Activated CD8-positive, alpha-beta T cell treated with anti-CD3 and anti-CD28 coated beads for 36 hours (primary cell): ENCODE results near the gene NHLRC2. TPM values are rescaled to one million over a fixed set of nuclear protein-coding genes. Genes with fewer than 3 reads are reported as not detected.
"Not testable (repeated sequence)": the region's sequence is repeated elsewhere in the genome, so short reads cannot be mapped to it uniquely, and the experiment has no call there.

ENCODE experiments used
- ATAC-seq: fragments of 200-7000 bp; cut with Tn5 transposase; one replicate; pipeline ENCODE4 v1.10.0; 2021; ENCODE audit warnings: mild to moderate bottlenecking, moderate library complexity
- CTCF ChIA-PET: fragments of 350-600 bp; sonication (Branson Sonifier 250); formaldehyde crosslinking; loops from one replicate; lab custom pipeline; 2021; ENCODE audit warnings: antibody characterized with exemption; lab: Charles Lee
- POLR2A ChIA-PET: fragments of 350-600 bp; sonication (Branson Sonifier 250); formaldehyde crosslinking; loops from one replicate; lab custom pipeline; 2021; ENCODE audit warnings: antibody characterized with exemption; lab: Charles Lee
- DNase-seq: peaks from one replicate; pipeline ENCODE4 v3.0.0-alpha.2; 2020
- H3K27ac Mint-ChIP-seq: one replicate; pipeline ENCODE4 v1.8.0; 2021; ENCODE audit warnings: mild to moderate bottlenecking, mixed read lengths
- H3K27me3 Mint-ChIP-seq: one replicate; pipeline ENCODE4 v1.8.0; 2021; ENCODE audit warnings: mixed read lengths
- H3K36me3 Mint-ChIP-seq: one replicate; pipeline ENCODE4 v1.8.0; 2021; ENCODE audit warnings: low read depth, mixed read lengths
- H3K4me1 Mint-ChIP-seq: one replicate; pipeline ENCODE4 v1.8.0; 2021; ENCODE audit warnings: low read depth, mixed read lengths
- H3K4me3 Mint-ChIP-seq: one replicate; pipeline ENCODE4 v1.8.0; 2021; ENCODE audit warnings: mild to moderate bottlenecking, moderate library complexity, mixed read lengths
- H3K9me3 Mint-ChIP-seq: one replicate; pipeline ENCODE4 v1.8.0; 2021; ENCODE audit warnings: mixed read lengths
- intact Hi-C: fragments of 100-400 bp; cut with micrococcal nuclease; formaldehyde crosslinking; loops from one replicate; pipeline ENCODE4 v1.10.0; 2022
- total RNA-seq, 2 experiments: library from RNA; stranded (reverse); gene quantifications; one replicate each; pipeline ENCODE4 v1.2.3, GENCODE V29; 2021
- TF ChIP-seq, protein P1 (sequence below): fragments of 200-600 bp; IDR thresholded peaks from one replicate; pipeline ENCODE4 v1.8.0; 2022; ENCODE audit warnings: antibody characterized with exemption, mild to moderate bottlenecking

Gene NHLRC2, protein sequence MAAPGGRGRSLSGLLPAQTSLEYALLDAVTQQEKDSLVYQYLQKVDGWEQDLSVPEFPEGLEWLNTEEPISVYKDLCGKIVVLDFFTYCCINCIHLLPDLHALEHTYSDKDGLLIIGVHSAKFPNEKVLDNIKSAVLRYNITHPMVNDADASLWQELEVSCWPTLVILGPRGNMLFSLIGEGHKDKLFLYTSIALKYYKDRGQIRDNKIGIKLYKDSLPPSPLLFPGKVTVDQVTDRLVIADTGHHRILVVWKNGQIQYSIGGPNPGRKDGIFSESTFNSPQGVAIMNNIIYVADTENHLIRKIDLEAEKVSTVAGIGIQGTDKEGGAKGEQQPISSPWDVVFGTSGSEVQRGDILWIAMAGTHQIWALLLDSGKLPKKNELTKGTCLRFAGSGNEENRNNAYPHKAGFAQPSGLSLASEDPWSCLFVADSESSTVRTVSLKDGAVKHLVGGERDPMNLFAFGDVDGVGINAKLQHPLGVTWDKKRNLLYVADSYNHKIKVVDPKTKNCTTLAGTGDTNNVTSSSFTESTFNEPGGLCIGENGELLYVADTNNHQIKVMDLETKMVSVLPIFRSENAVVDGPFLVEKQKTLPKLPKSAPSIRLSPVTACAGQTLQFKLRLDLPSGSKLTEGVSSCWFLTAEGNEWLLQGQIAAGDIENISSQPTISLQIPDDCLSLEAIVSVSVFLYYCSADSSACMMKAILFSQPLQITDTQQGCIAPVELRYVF
- 10 to 100 TPM; 23.0 to 23.9 TPM for total RNA-seq

DNA sequence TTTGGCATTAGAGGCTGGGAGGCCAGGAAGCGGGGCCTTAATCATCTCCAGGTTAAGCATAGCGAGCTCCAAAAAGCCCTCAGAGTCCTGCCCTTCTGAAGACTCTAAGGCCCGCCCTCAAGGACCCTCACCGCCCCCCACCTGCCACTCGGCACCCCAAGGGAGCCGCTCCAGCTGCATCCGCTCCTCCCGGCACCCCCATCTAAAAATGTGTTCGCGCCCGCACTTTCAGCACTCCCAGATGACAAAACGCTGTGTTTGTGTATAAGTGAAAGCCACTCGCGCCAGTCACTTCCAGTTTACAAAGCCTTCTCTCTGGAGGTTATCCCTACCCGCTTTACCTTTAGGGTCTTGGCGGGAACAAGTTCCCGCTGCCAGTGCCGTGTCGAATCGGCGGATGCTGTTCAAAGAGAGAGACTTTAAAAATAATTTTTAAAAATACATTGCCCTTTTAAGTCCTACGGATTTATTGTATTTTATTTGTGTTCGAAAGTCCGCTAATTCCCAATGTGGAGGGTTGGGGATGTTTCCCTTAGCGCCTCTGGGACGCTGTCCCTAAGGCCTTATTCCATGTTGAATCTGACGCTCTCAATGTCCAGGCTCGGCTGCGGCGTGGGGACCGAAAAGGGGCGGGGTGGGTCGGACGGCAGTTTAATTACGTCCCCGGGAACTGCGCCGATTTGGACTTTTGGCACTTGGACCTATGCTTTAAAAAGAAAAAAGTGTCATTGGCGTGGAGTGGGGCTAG lies at the start of gene NHLRC2, which contains the start of gene DCLRE1A:
Gene NHLRC2, plus strand, starts transcription at position 649 of the 748 bp plus-strand sequence. CDS start 212 bp downstream, outside the sequence.
Gene DCLRE1A, minus strand, starts transcription at position 70 of the 748 bp plus-strand sequence. CDS start 900 bp downstream, outside the sequence.
- Mint-ChIP-seq H3K27ac (peak within 1 kb of the TSS; percentile 92), H3K4me3 (peak within 1 kb of the TSS; percentile 90), H3K4me1 (peaks cover 46% of the 10 kb centered on the region), H3K9me3 (no peaks in the 10 kb centered on the region), H3K36me3 (peaks cover 29% of the 10 kb centered on the region), H3K27me3 (no peaks in the 10 kb centered on the region)
- TF ChIP-seq, protein P1, sequence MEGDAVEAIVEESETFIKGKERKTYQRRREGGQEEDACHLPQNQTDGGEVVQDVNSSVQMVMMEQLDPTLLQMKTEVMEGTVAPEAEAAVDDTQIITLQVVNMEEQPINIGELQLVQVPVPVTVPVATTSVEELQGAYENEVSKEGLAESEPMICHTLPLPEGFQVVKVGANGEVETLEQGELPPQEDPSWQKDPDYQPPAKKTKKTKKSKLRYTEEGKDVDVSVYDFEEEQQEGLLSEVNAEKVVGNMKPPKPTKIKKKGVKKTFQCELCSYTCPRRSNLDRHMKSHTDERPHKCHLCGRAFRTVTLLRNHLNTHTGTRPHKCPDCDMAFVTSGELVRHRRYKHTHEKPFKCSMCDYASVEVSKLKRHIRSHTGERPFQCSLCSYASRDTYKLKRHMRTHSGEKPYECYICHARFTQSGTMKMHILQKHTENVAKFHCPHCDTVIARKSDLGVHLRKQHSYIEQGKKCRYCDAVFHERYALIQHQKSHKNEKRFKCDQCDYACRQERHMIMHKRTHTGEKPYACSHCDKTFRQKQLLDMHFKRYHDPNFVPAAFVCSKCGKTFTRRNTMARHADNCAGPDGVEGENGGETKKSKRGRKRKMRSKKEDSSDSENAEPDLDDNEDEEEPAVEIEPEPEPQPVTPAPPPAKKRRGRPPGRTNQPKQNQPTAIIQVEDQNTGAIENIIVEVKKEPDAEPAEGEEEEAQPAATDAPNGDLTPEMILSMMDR, result no peak
- ChIA-PET POLR2A (interaction anchor here (0.9 kb wide), 1 partner anchor 192 kb away, joined by 3 read pairs; no protein-coding TSS in a partner anchor), CTCF (interaction anchor here (1.1 to 1.3 kb wide), 2 partner anchors 20 to 224 kb away, joined by 3 read pairs; no protein-coding TSS in a partner anchor)
- intact Hi-C loops, result loop anchor here (10.0 kb wide), 2 partner anchors 169 to 191 kb away; partner anchors contain the start of gene ADRB1
- ATAC-seq (peak; percentile 53), DNase-seq (peak; percentile 75)

DNA sequence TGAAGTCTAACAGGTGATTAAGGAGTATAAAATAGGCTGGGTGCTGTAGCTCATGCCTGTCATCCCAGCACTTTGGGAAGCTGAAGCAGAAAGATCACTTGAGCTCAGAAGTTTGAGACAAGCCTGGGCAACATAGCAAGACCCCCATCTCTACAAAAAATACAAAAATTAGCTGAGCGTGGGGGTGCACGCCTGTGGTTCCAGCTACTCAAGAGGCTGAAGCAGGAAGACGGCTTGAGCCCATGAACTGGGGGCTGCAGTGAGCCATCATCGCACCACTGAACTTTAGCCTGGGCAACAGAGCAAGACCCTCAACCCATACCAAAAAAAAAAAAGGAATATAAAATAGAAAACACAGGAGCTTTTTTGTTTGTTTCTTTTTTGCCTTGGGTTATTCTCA lies 48.0 kb upstream of the NHLRC2 start:
- Mint-ChIP-seq H3K4me3 (no peak overlapping the region), H3K36me3 (no peaks in the 10 kb centered on the region), H3K27me3 (peaks cover 19% of the 10 kb centered on the region), H3K9me3 (no peaks in the 10 kb centered on the region), H3K27ac (no peak overlapping the region), H3K4me1 (no peaks in the 10 kb centered on the region)
- intact Hi-C loops, result no loop called here
- CTCF ChIA-PET, result interaction anchor here (0.9 to 9.2 kb wide), 3 partner anchors 8 to 296 kb away, joined by 4 to 87 read pairs (median 4); no protein-coding TSS in a partner anchor
- TF ChIP-seq, protein P1, result no peak
- POLR2A ChIA-PET, result no interaction called here
- DNase-seq (no peak), ATAC-seq (no peak)

DNA sequence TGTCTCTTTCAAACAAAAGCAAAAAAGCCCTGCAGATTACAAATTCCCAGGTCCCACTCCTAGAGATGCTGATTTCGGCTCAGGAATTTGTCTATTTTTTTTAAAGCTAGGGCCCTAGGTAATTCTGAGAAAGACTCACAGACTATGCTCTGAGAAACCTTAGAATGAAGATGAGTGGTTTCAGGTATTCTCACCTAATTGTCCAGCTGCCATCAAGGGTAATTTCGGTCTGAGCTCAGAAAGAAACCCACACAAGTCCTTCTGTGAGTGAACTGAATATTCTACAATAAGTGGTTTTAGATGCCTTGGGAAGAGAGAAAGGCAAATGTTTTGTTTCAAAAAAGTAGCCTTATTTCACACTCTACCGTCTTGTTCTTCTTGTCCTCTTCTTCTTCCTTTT lies 46.3 kb upstream of the NHLRC2 start:
- H3K9me3 Mint-ChIP-seq, result no peaks in the 10 kb centered on the region
- ChIA-PET CTCF (interaction anchor here (1.6 kb wide), 1 partner anchor 9 kb away, joined by 4 read pairs; no protein-coding TSS in a partner anchor), POLR2A (no interaction called here)
- DNase-seq, result no peak
- H3K27me3 Mint-ChIP-seq, result peaks cover 22% of the 10 kb centered on the region
- TF ChIP-seq, protein P1, result no peak
- H3K27ac Mint-ChIP-seq, result no peak overlapping the region
- no peaks in the 10 kb centered on the region for H3K4me1 Mint-ChIP-seq
- H3K36me3 Mint-ChIP-seq, result no peaks in the 10 kb centered on the region
- no peak for ATAC-seq
- intact Hi-C loops, result no loop called here
- no peak overlapping the region for H3K4me3 Mint-ChIP-seq

DNA sequence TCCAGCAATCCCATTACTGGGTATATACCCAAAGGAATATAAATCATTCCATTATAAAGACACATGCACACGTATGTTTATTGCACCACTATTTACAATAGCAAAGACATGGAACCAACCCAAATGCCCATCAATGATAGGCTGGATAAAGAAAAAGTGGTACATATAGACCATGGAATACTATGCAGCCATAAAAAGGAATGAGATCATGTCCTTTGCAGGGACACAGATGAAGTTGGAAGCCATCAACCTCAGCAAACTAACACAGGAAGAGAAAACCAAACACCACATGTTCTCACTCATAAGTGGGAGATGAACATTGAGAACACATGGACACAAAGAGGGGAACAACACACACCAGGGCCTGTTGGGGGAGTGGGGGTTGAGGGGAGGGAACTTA lies 39.8 kb upstream of the NHLRC2 start:
- DNase-seq, H3K27ac Mint-ChIP-seq, H3K4me3 Mint-ChIP-seq, H3K36me3 Mint-ChIP-seq, H3K4me1 Mint-ChIP-seq, H3K27me3 Mint-ChIP-seq, H3K9me3 Mint-ChIP-seq, POLR2A ChIA-PET, CTCF ChIA-PET, ATAC-seq, intact Hi-C loops: not testable (repeated sequence)

DNA sequence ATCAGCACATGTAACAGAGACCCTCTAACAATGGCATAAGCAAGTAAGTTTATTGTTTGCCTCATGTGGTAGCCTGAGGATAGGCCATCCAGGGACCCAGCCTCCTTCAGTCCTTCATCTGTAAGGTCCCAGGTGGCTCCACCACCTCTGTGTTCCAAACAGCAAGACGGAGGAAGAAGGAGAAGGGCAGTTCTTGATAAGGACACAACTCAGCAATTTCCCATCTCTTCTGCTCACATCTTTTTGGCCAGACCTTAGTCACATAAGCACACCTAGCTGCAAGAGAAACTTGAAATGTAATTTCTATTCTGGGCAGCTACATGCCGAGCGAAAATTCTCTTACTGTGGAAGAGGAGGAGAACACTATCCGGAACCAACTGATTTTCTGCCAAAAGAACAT lies 34.5 kb upstream of the NHLRC2 start:
- H3K27ac Mint-ChIP-seq, result no peak overlapping the region
- POLR2A ChIA-PET, result interaction anchor here (0.9 kb wide), 1 partner anchor 13 kb away, joined by 3 read pairs; no protein-coding TSS in a partner anchor
- CTCF ChIA-PET, result no interaction called here
- DNase-seq (no peak), ATAC-seq (no peak)
- no peak overlapping the region for H3K4me3 Mint-ChIP-seq
- no peaks in the 10 kb centered on the region for H3K9me3 Mint-ChIP-seq
- H3K36me3 Mint-ChIP-seq, result no peaks in the 10 kb centered on the region
- TF ChIP-seq, protein P1, result no peak
- no peaks in the 10 kb centered on the region for H3K27me3 Mint-ChIP-seq
- intact Hi-C loops, result no loop called here
- H3K4me1 Mint-ChIP-seq, result no peaks in the 10 kb centered on the region
